Keratinocyte (primary cell): Measurements from ENCODE around the gene CNGA1. TPM values are rescaled to one million over a fixed set of nuclear protein-coding genes. Genes with fewer than 3 reads are reported as not detected.

Experiments used
- DNase-seq: peaks from one replicate; pipeline ENCODE4 v3.0.0-alpha.2; 2011; ENCODE audit warnings: low read depth, missing footprints, low spot score
- FAIRE-seq: peaks from 2 replicates; lab custom pipeline; 2011; peaks lifted over from hg19 to GRCh38; lab: Jason Lieb, UNC
- H2AFZ ChIP-seq: 2 replicates; pipeline ENCODE4 v1.6.0; 2012; ENCODE audit warnings: low read length, control low read depth, inconsistent platforms; ENCODE audit not compliant: control insufficient read depth
- H3K27ac ChIP-seq: 2 replicates; pipeline ENCODE4 v1.5.1; 2011; ENCODE audit warnings: low read length; ENCODE audit not compliant: control insufficient read depth, insufficient read depth
- H3K27me3 ChIP-seq: 3 replicates; pipeline ENCODE4 v1.6.0; 2011; ENCODE audit warnings: low read length; ENCODE audit not compliant: control insufficient read depth, insufficient read depth; ENCODE audit errors: extremely low read depth
- H3K36me3 ChIP-seq, 2 experiments: 2 replicates in 1 of 2; 3 replicates in 1 of 2; pipeline ENCODE4 v1.5.1; 2011; ENCODE audit warnings: low read length in 2 of 2, mild to moderate bottlenecking in 1 of 2; ENCODE audit not compliant: control insufficient read depth in 2 of 2, insufficient read depth in 2 of 2; ENCODE audit errors: extremely low read depth in 1 of 2
- H3K4me1 ChIP-seq: 3 replicates; pipeline ENCODE4 v1.5.1; 2011; ENCODE audit warnings: low read length; ENCODE audit not compliant: control insufficient read depth, insufficient read depth; ENCODE audit errors: extremely low read depth
- H3K4me2 ChIP-seq: 3 replicates; pipeline ENCODE4 v1.6.0; 2011; ENCODE audit warnings: low read depth, low read length; ENCODE audit not compliant: control insufficient read depth, insufficient read depth; ENCODE audit errors: extremely low read depth
- H3K4me3 ChIP-seq, 3 experiments: fragments of 200-600 bp in 1 of 3; sonication (generic) in 1 of 3; 2 replicates in 2 of 3; 3 replicates in 1 of 3; pipeline ENCODE4 v1.5.1; 2011 to 2016; ENCODE audit warnings: low read length in 3 of 3, mild to moderate bottlenecking in 3 of 3, control low read depth in 2 of 3, inconsistent platforms in 1 of 3, low read depth in 1 of 3, mixed read lengths in 1 of 3, mixed run types in 1 of 3, moderate library complexity in 1 of 3; ENCODE audit not compliant: control insufficient read depth in 2 of 3, insufficient read depth in 2 of 3; ENCODE audit errors: extremely low read depth in 1 of 3
- H3K79me2 ChIP-seq: 2 replicates; pipeline ENCODE4 v1.6.0; 2012; ENCODE audit warnings: low read length; ENCODE audit not compliant: control insufficient read depth, insufficient read depth
- H3K9ac ChIP-seq: 3 replicates; pipeline ENCODE4 v1.6.0; 2011; ENCODE audit warnings: low read length; ENCODE audit not compliant: control insufficient read depth, insufficient read depth; ENCODE audit errors: extremely low read depth
- H3K9me1 ChIP-seq: 3 replicates; pipeline ENCODE4 v1.6.0; 2011; ENCODE audit warnings: low read length; ENCODE audit not compliant: control insufficient read depth, insufficient read depth; ENCODE audit errors: extremely low read depth
- H3K9me3 ChIP-seq: 2 replicates; pipeline ENCODE4 v1.5.1; 2012; ENCODE audit warnings: low read depth, low read length; ENCODE audit not compliant: control insufficient read depth
- H4K20me1 ChIP-seq: 3 replicates; pipeline ENCODE4 v1.6.0; 2011; ENCODE audit warnings: low read length; ENCODE audit not compliant: control insufficient read depth, insufficient read depth; ENCODE audit errors: extremely low read depth
- CTCF ChIP-seq, 3 experiments: IDR thresholded peaks in 1 of 3; conservative IDR thresholded peaks in 1 of 3; optimal IDR thresholded peaks in 1 of 3; 2 replicates in 2 of 3; 3 replicates in 1 of 3; pipeline versions ENCODE3 to v1.5.1; 2011; ENCODE audit warnings: low read length in 3 of 3, mild to moderate bottlenecking in 3 of 3, moderate library complexity in 2 of 3, control low read depth in 1 of 3, inconsistent platforms in 1 of 3; ENCODE audit not compliant: insufficient read depth in 2 of 3; ENCODE audit errors: extremely low read depth in 1 of 3
- EZH2 ChIP-seq: IDR thresholded peaks from one replicate; pipeline ENCODE4 v1.6.1; 2012; ENCODE audit warnings: inconsistent platforms, mild to moderate bottlenecking, low read length, moderate library complexity
- dilution Hi-C: fragments of 300-500 bp; cut with MboI; formaldehyde crosslinking; loops from one replicate; pipeline ENCODE4 v1.7.0; 2020; ENCODE audit warnings: low sequenced_read_pairs; ENCODE audit not compliant: extremely low pct_ligation_motif_present
- polyA plus RNA-seq, 5 experiments: library from polyadenylated mRNA; depleted of rRNA in 3 of 5; stranded (reverse) in 3 of 5; stranded (forward) in 1 of 5; unstranded in 1 of 5; fragments of >200 nt; gene quantifications; 1 replicate in 1 of 5; 2 replicates in 3 of 5; 3 replicates in 1 of 5; pipeline versions ENCODE4 v1.2.1 to v1.2.3, GENCODE V29; 2011 to 2012; ENCODE audit warnings: missing spikeins in 2 of 5, low read depth in 1 of 5, low replicate concordance in 1 of 5

CNGA1 gene
- polyA plus RNA-seq, 1 donor (not counting 4 experiments of a cell fraction or from before 2014, with no cell fraction given), result 0.58 TPM

DNA sequence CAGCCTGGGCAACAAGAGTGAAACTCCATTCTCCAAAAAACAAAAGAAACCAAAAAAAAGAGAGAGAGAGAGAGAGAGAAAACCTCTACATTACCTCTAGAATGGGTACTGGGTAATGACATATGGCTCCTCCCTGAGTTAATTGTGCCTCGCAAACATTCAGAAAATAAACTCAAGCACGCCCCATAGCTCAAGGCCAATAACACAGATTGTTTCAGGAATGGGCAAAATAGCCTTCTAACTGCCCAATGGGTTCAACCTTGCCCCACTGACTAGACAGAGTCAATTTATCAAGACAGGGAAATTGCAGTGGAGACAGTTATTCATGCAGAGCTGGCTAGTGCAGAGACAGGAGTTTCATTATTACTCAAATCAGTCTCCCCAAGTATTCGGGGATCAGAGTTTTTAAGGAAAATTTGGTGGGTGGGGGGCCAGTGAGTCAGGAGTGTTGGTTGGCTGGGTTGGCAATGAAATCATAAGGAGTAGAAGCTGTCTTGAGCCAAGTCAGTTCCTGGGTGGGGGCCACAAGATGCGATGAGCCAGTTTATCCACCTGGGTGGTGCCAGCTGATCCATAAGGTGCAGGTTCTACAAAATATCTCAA, 25.2 kb upstream of the CNGA1 start:
- FAIRE-seq, result no peak
- H3K4me2 ChIP-seq, result no peak overlapping the region
- no peak overlapping the region for H2AFZ ChIP-seq
- TF ChIP-seq EZH2 (no peak), CTCF (optimal IDR thresholded peaks at IDR 0.05 in 1 of 3, IDR thresholded peaks at IDR 0.05 in 1 of 3, conservative IDR thresholded peaks at IDR 0.05 in 1 of 3; ENCODE audit: extremely low read depth in 1 of 3, insufficient read depth in 2 of 3, low read length in 3 of 3) (no peak)
- H3K9ac ChIP-seq, result no peak overlapping the region
- no peaks in the 10 kb centered on the region for H3K36me3 ChIP-seq
- DNase-seq, result no peak
- H3K79me2 ChIP-seq, result no peaks in the 10 kb centered on the region
- H3K4me3 ChIP-seq, result no peak overlapping the region
- no peaks in the 10 kb centered on the region for H4K20me1 ChIP-seq
- H3K9me1 ChIP-seq, result no peaks in the 10 kb centered on the region
- H3K27me3 ChIP-seq, result no peaks in the 10 kb centered on the region
- H3K27ac ChIP-seq, result no peak overlapping the region
- dilution Hi-C loops, result no loop called here
- H3K9me3 ChIP-seq, result no peaks in the 10 kb centered on the region
- H3K4me1 ChIP-seq, result no peaks in the 10 kb centered on the region

DNA sequence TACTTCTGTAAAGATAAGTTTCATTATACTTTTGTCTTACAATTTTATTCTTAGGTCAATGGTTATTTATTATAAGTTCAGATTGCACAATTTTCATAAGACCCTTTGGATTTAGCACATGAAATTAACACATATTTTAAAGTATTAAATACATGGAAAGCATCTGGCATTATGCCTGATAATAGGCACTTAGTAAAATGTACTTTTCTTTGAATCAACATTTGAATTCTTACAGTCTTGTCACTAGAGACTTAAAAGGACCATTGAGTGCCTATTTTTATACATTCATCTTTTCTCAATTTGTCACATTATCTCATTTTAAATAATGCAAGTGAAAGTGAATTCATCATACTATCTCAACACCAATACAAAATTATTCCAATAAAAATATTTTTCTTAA, 23.1 kb upstream of the CNGA1 start:
- H3K9me3 ChIP-seq, result no peaks in the 10 kb centered on the region
- peaks cover 2 to 4% of the 10 kb centered on the region in 2 experiments for H3K36me3 ChIP-seq
- H4K20me1 ChIP-seq, result no peaks in the 10 kb centered on the region
- no peak overlapping the region for H3K4me3 ChIP-seq
- no peak overlapping the region for H3K4me2 ChIP-seq
- DNase-seq, result no peak
- no peak overlapping the region for H2AFZ ChIP-seq
- H3K9ac ChIP-seq, result no peak overlapping the region
- FAIRE-seq, result no peak
- dilution Hi-C loops, result no loop called here
- H3K27me3 ChIP-seq, result no peaks in the 10 kb centered on the region
- no peaks in the 10 kb centered on the region for H3K4me1 ChIP-seq
- no peak overlapping the region for H3K27ac ChIP-seq
- H3K79me2 ChIP-seq, result no peaks in the 10 kb centered on the region
- TF ChIP-seq CTCF (optimal IDR thresholded peaks at IDR 0.05 in 1 of 3, IDR thresholded peaks at IDR 0.05 in 1 of 3, conservative IDR thresholded peaks at IDR 0.05 in 1 of 3; ENCODE audit: extremely low read depth in 1 of 3, insufficient read depth in 2 of 3, low read length in 3 of 3) (no peak), EZH2 (no peak)
- H3K9me1 ChIP-seq, result no peaks in the 10 kb centered on the region
